Measurements from ENCODE around the gene BIRC6. TPM values are rescaled to one million over a fixed set of nuclear protein-coding genes. Genes with fewer than 3 reads are reported as not detected.
"Not testable (repeated sequence)": the region's sequence is repeated elsewhere in the genome, so short reads cannot be mapped to it uniquely, and the experiment has no call there.

BIRC6 gene
- total RNA-seq, 1 experiment from 2014 or later, result 69.6 TPM

GRCh38 chr2:32363597-32363996, 6.8 kb downstream of the BIRC6 start:
- H3K27me3 Mint-ChIP-seq (ENCODE audit: insufficient read depth, unreplicated experiment), result no peaks in the 10 kb centered on the region
- no TSS peak for BruUV-seq (replicated peaks)
- H3K4me1 Mint-ChIP-seq (ENCODE audit: insufficient read depth, unreplicated experiment), result peaks cover 38% of the 10 kb centered on the region
- H3K36me3 Mint-ChIP-seq (ENCODE audit: insufficient read depth, unreplicated experiment), result peaks cover 17% of the 10 kb centered on the region
- no peaks in the 10 kb centered on the region for H3K9me3 Mint-ChIP-seq (ENCODE audit: unreplicated experiment)
- POLR2A ChIA-PET, result no interaction called here
- no peak for DNase-seq (ENCODE audit: unreplicated experiment)
- TF ChIP-seq, protein P1, sequence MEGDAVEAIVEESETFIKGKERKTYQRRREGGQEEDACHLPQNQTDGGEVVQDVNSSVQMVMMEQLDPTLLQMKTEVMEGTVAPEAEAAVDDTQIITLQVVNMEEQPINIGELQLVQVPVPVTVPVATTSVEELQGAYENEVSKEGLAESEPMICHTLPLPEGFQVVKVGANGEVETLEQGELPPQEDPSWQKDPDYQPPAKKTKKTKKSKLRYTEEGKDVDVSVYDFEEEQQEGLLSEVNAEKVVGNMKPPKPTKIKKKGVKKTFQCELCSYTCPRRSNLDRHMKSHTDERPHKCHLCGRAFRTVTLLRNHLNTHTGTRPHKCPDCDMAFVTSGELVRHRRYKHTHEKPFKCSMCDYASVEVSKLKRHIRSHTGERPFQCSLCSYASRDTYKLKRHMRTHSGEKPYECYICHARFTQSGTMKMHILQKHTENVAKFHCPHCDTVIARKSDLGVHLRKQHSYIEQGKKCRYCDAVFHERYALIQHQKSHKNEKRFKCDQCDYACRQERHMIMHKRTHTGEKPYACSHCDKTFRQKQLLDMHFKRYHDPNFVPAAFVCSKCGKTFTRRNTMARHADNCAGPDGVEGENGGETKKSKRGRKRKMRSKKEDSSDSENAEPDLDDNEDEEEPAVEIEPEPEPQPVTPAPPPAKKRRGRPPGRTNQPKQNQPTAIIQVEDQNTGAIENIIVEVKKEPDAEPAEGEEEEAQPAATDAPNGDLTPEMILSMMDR (IDR thresholded peaks at IDR 0.05; ENCODE audit: unreplicated experiment), result no peak
- H3K27ac Mint-ChIP-seq (ENCODE audit: low read depth, unreplicated experiment), result peak overlapping the region; percentile 55
- CTCF ChIA-PET, result no interaction called here
- H3K4me3 Mint-ChIP-seq (ENCODE audit: unreplicated experiment), result no peak overlapping the region
- intact Hi-C loops (cut with micrococcal nuclease), result no loop called here

- H3K27me3 Mint-ChIP-seq (ENCODE audit: insufficient read depth, unreplicated experiment); DNase-seq (ENCODE audit: unreplicated experiment); H3K4me3 Mint-ChIP-seq (ENCODE audit: unreplicated experiment); H3K9me3 Mint-ChIP-seq (ENCODE audit: unreplicated experiment); H3K27ac Mint-ChIP-seq (ENCODE audit: low read depth, unreplicated experiment); CTCF ChIA-PET; intact Hi-C loops (cut with micrococcal nuclease); POLR2A ChIA-PET; BruUV-seq (replicated peaks): not testable (repeated sequence)
- Mint-ChIP-seq H3K4me1 (ENCODE audit: insufficient read depth, unreplicated experiment) (peaks cover 31% of the 10 kb centered on the region), H3K36me3 (ENCODE audit: insufficient read depth, unreplicated experiment) (peaks cover 15% of the 10 kb centered on the region)
Measured at GRCh38 chr2:32364290-32364689, 7.5 kb downstream of the BIRC6 start.

GRCh38 chr2:32365679-32366078, 8.9 kb downstream of the BIRC6 start:
- H3K27me3 Mint-ChIP-seq (ENCODE audit: insufficient read depth, unreplicated experiment); H3K9me3 Mint-ChIP-seq (ENCODE audit: unreplicated experiment); POLR2A ChIA-PET; BruUV-seq (replicated peaks); intact Hi-C loops (cut with micrococcal nuclease); H3K4me3 Mint-ChIP-seq (ENCODE audit: unreplicated experiment); DNase-seq (ENCODE audit: unreplicated experiment); H3K27ac Mint-ChIP-seq (ENCODE audit: low read depth, unreplicated experiment): not testable (repeated sequence)
- H3K36me3 Mint-ChIP-seq (ENCODE audit: insufficient read depth, unreplicated experiment), result peaks cover 11% of the 10 kb centered on the region
- H3K4me1 Mint-ChIP-seq (ENCODE audit: insufficient read depth, unreplicated experiment), result peaks cover 18% of the 10 kb centered on the region
- CTCF ChIA-PET, result interaction anchor here (0.7 kb wide), 1 partner anchor 14 kb away, joined by 5 read pairs; no protein-coding TSS in a partner anchor

- Mint-ChIP-seq H3K27me3 (ENCODE audit: insufficient read depth, unreplicated experiment) (no peaks in the 10 kb centered on the region), H3K36me3 (ENCODE audit: insufficient read depth, unreplicated experiment) (peaks cover 11% of the 10 kb centered on the region), H3K4me3 (ENCODE audit: unreplicated experiment) (no peak overlapping the region), H3K27ac (ENCODE audit: low read depth, unreplicated experiment) (no peak overlapping the region), H3K9me3 (ENCODE audit: unreplicated experiment) (no peaks in the 10 kb centered on the region), H3K4me1 (ENCODE audit: insufficient read depth, unreplicated experiment) (peaks cover 14% of the 10 kb centered on the region)
- BruUV-seq (replicated peaks), result no TSS peak
- intact Hi-C loops (cut with micrococcal nuclease), result no loop called here
- DNase-seq (ENCODE audit: unreplicated experiment), result no peak
- TF ChIP-seq, protein P1 (IDR thresholded peaks at IDR 0.05; ENCODE audit: unreplicated experiment), result no peak
- CTCF ChIA-PET, result no interaction called here
- POLR2A ChIA-PET, result no interaction called here
Measured at GRCh38 chr2:32366595-32366994, 9.8 kb downstream of the BIRC6 start.

- H3K9me3 Mint-ChIP-seq (ENCODE audit: unreplicated experiment), result no peaks in the 10 kb centered on the region
- ChIA-PET POLR2A (interaction anchor here (1.3 kb wide), 1 partner anchor 12 kb away, joined by 3 read pairs; no protein-coding TSS in a partner anchor), CTCF (interaction anchor here (0.6 kb wide), 2 partner anchors 41 to 1659 kb away, joined by 3 to 5 read pairs; no protein-coding TSS in a partner anchor)
- BruUV-seq (replicated peaks), result no TSS peak
- H3K4me3 Mint-ChIP-seq (ENCODE audit: unreplicated experiment), result no peak overlapping the region
- H3K36me3 Mint-ChIP-seq (ENCODE audit: insufficient read depth, unreplicated experiment), result peaks cover 22% of the 10 kb centered on the region
- no peak for DNase-seq (ENCODE audit: unreplicated experiment)
- intact Hi-C loops (cut with micrococcal nuclease), result no loop called here
- no peak overlapping the region for H3K27ac Mint-ChIP-seq (ENCODE audit: low read depth, unreplicated experiment)
- H3K27me3 Mint-ChIP-seq (ENCODE audit: insufficient read depth, unreplicated experiment), result no peaks in the 10 kb centered on the region
- H3K4me1 Mint-ChIP-seq (ENCODE audit: insufficient read depth, unreplicated experiment), result peaks cover 15% of the 10 kb centered on the region
- TF ChIP-seq, protein P1 (IDR thresholded peaks at IDR 0.05; ENCODE audit: unreplicated experiment), result no peak
Measured at GRCh38 chr2:32369222-32369621, 12.4 kb downstream of the BIRC6 start.

DNA sequence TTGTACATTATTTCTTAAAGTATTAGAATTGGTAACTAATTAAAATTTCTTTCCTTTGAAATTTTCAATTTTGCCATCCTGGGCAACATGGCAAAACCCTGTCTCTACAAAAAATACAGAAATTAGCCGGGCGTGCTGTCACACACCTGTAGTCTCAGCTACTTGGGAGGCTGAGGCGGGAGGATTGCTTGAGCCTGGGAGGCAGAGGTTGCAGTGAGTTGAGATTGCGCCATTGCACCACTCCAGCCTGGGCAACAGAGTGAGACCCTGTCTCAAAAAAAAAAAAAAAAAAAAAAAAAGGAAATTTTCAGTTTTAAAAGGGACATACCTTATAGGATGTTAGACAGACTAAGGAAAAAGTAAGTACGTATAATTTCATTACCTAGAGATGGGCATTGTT, 14.1 kb downstream of the BIRC6 start:
- BruUV-seq (replicated peaks); POLR2A ChIA-PET; H3K4me1 Mint-ChIP-seq (ENCODE audit: insufficient read depth, unreplicated experiment); H3K27me3 Mint-ChIP-seq (ENCODE audit: insufficient read depth, unreplicated experiment); H3K9me3 Mint-ChIP-seq (ENCODE audit: unreplicated experiment); H3K27ac Mint-ChIP-seq (ENCODE audit: low read depth, unreplicated experiment); intact Hi-C loops (cut with micrococcal nuclease); DNase-seq (ENCODE audit: unreplicated experiment); H3K4me3 Mint-ChIP-seq (ENCODE audit: unreplicated experiment): not testable (repeated sequence)
- CTCF ChIA-PET, result interaction anchor here (0.6 kb wide), 1 partner anchor 190 kb away, joined by 3 read pairs; no protein-coding TSS in a partner anchor
- peaks cover 16% of the 10 kb centered on the region for H3K36me3 Mint-ChIP-seq (ENCODE audit: insufficient read depth, unreplicated experiment)

All from MCF 10A (cell line).